Measurements from ENCODE around the gene G6PC1.
"Not testable (repeated sequence)": the region's sequence is repeated elsewhere in the genome, so short reads cannot be mapped to it uniquely, and the experiment has no call there.

Gene G6PC1

GRCh38 chr17:42900460-42901331, at the start of gene G6PC1:
TSS of gene G6PC1 (plus strand) at chr17:42900799. CDS start at chr17:42900877, 78 bp downstream.
- H3K4me3 ChIP-seq (ENCODE audit: low read depth, low read length), result no peak within 1 kb of the TSS
- no peak for DNase-seq (ENCODE audit: low read depth)

GRCh38 chr17:42850954-42851353, 49.6 kb upstream of the G6PC1 start, which contains the start of gene AOC3:
TSS of gene AOC3 (plus strand) at chr17:42851199. CDS start at chr17:42851344, 145 bp downstream.
- no peak for DNase-seq (ENCODE audit: low read depth)
- H3K4me3 ChIP-seq (ENCODE audit: low read depth, low read length), result no peak within 1 kb of the TSS

- H3K4me3 ChIP-seq (ENCODE audit: low read depth, low read length); DNase-seq (ENCODE audit: low read depth): not testable (repeated sequence)
These were observed 49.0 kb upstream of the G6PC1 start for GRCh38 chr17:42851371-42852240.

- H3K4me3 ChIP-seq (ENCODE audit: low read depth, low read length), result no peak overlapping the region
- DNase-seq (ENCODE audit: low read depth), result no peak
These were observed 48.2 kb upstream of the G6PC1 start for GRCh38 chr17:42852351-42852750.

- H3K4me3 ChIP-seq (ENCODE audit: low read depth, low read length), result no peak overlapping the region
- DNase-seq (ENCODE audit: low read depth), result no peak
These were observed 47.6 kb upstream of the G6PC1 start for GRCh38 chr17:42853004-42853403.

- DNase-seq (ENCODE audit: low read depth), result no peak
- H3K4me3 ChIP-seq (ENCODE audit: low read depth, low read length), result no peak overlapping the region
These were observed 47.0 kb upstream of the G6PC1 start for GRCh38 chr17:42853597-42853967.

GRCh38 chr17:42853968-42854790, 46.4 kb upstream of the G6PC1 start:
- H3K4me3 ChIP-seq (ENCODE audit: low read depth, low read length), result no peak overlapping the region
- no peak for DNase-seq (ENCODE audit: low read depth)

GRCh38 chr17:42855048-42855596, 45.5 kb upstream of the G6PC1 start:
- H3K4me3 ChIP-seq (ENCODE audit: low read depth, low read length), result no peak overlapping the region
- DNase-seq (ENCODE audit: low read depth), result no peak

GRCh38 chr17:42856093-42856492, 44.5 kb upstream of the G6PC1 start:
- not testable (repeated sequence) for DNase-seq (ENCODE audit: low read depth); H3K4me3 ChIP-seq (ENCODE audit: low read depth, low read length)

- H3K4me3 ChIP-seq (ENCODE audit: low read depth, low read length); DNase-seq (ENCODE audit: low read depth): not testable (repeated sequence)
These were observed 44.1 kb upstream of the G6PC1 start for GRCh38 chr17:42856516-42856915.

GRCh38 chr17:42857389-42857788, 43.2 kb upstream of the G6PC1 start:
- no peak for DNase-seq (ENCODE audit: low read depth)
- no peak overlapping the region for H3K4me3 ChIP-seq (ENCODE audit: low read depth, low read length)

- no peak for DNase-seq (ENCODE audit: low read depth)
- H3K4me3 ChIP-seq (ENCODE audit: low read depth, low read length), result no peak overlapping the region
These were observed 34.9 kb upstream of the G6PC1 start for GRCh38 chr17:42865638-42866094.

- H3K4me3 ChIP-seq (ENCODE audit: low read depth, low read length), result no peak overlapping the region
- DNase-seq (ENCODE audit: low read depth), result no peak
These were observed 34.4 kb upstream of the G6PC1 start for GRCh38 chr17:42866216-42866615.

- H3K4me3 ChIP-seq (ENCODE audit: low read depth, low read length), result no peak overlapping the region
- DNase-seq (ENCODE audit: low read depth), result no peak
These were observed 33.7 kb upstream of the G6PC1 start for GRCh38 chr17:42866631-42867575.

GRCh38 chr17:42867694-42868261, 32.8 kb upstream of the G6PC1 start:
- H3K4me3 ChIP-seq (ENCODE audit: low read depth, low read length); DNase-seq (ENCODE audit: low read depth): not testable (repeated sequence)

GRCh38 chr17:42868338-42868737, 32.3 kb upstream of the G6PC1 start:
- DNase-seq (ENCODE audit: low read depth), result no peak
- no peak overlapping the region for H3K4me3 ChIP-seq (ENCODE audit: low read depth, low read length)

GRCh38 chr17:42871647-42872046, 29.0 kb upstream of the G6PC1 start:
- DNase-seq (ENCODE audit: low read depth), result no peak
- no peak overlapping the region for H3K4me3 ChIP-seq (ENCODE audit: low read depth, low read length)

Data from skeletal muscle cell (primary cell).